Suprapubic skin (tissue), 4 donors: ENCODE results near the gene AFMID.
"Not testable (repeated sequence)": the region's sequence is repeated elsewhere in the genome, so short reads cannot be mapped to it uniquely, and the experiment has no call there.

Experiments used
- EP300 ChIP-seq: sonication (generic); formaldehyde crosslinking; IDR thresholded peaks from one replicate; pipeline ENCODE4 v1.6.1; 2017; ENCODE audit warnings: antibody characterized with exemption
- POLR2A ChIP-seq, 2 donors: fragments of 450-650 bp; IDR thresholded peaks; one replicate each; pipeline ENCODE4 v1.6.1; 2017; ENCODE audit warnings: antibody characterized with exemption in 2 of 2, mild to moderate bottlenecking in 2 of 2, moderate library complexity in 2 of 2
- POLR2AphosphoS5 ChIP-seq, 3 donors: sonication (generic); formaldehyde crosslinking; IDR thresholded peaks; one replicate each; pipeline ENCODE4 v1.6.1; 2017; ENCODE audit warnings: antibody characterized with exemption in 3 of 3
- TF ChIP-seq, protein P1 (sequence below), 2 donors: fragments of 200-600 bp in 1 of 2; fragments of 450-650 bp in 1 of 2; sonication (generic) in 1 of 2; IDR thresholded peaks; one replicate each; pipeline ENCODE4 v1.5.1; 2016 to 2019; ENCODE audit warnings: antibody characterized with exemption in 2 of 2, mild to moderate bottlenecking in 1 of 2, moderate library complexity in 1 of 2

DNA sequence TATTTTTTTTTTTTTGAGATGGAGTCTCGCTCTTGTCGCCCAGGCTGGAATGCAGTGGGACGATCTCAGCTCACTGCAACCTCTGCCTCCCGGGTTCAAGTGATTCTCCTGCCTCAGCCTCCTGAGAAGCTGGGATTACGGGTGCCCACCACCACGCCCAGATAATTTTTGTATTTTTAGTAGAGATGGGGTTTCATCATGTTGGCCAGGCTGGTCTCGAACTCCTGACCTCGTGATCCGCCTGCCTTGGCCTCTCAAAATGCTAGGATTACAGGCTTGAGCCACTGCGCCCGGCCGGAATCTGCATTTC, 66.4 kb downstream of the AFMID start:
- TF ChIP-seq, protein P1, sequence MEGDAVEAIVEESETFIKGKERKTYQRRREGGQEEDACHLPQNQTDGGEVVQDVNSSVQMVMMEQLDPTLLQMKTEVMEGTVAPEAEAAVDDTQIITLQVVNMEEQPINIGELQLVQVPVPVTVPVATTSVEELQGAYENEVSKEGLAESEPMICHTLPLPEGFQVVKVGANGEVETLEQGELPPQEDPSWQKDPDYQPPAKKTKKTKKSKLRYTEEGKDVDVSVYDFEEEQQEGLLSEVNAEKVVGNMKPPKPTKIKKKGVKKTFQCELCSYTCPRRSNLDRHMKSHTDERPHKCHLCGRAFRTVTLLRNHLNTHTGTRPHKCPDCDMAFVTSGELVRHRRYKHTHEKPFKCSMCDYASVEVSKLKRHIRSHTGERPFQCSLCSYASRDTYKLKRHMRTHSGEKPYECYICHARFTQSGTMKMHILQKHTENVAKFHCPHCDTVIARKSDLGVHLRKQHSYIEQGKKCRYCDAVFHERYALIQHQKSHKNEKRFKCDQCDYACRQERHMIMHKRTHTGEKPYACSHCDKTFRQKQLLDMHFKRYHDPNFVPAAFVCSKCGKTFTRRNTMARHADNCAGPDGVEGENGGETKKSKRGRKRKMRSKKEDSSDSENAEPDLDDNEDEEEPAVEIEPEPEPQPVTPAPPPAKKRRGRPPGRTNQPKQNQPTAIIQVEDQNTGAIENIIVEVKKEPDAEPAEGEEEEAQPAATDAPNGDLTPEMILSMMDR (IDR thresholded peaks at IDR 0.05), result not testable (repeated sequence)
- TF ChIP-seq POLR2A (IDR thresholded peaks at IDR 0.05); POLR2AphosphoS5 (IDR thresholded peaks at IDR 0.05); EP300: not testable (repeated sequence)
